Measurements from ENCODE around the gene GPR135. TPM values are rescaled to one million over a fixed set of nuclear protein-coding genes. Genes with fewer than 3 reads are reported as not detected.

GPR135 gene
- polyA plus RNA-seq, 1 donor from 2014 or later = 3.0 TPM

DNA sequence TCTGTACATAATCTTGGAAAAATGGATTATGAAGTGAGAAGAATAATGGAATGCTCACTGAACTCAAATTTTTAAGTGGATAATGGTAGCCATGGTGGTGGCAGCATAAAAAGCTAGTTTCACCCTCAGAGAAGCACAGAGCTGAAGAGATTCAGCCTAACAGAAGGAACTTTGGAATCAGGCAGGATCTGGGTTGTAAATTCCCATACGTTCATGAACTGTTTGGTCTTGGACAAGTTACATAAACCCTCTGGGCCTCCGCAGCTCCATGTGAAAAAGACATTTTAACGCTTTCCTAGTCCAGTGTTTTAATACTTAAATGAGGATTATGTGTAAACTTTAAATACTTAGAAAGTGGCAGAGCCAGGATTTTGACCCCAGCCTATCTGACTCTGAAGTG lies 45.8 kb upstream of the GPR135 start:
- Histone ChIP-seq H3K27me3 (ENCODE audit: insufficient read depth, low read depth, low read length) (no peaks in the 10 kb centered on the region), H3K9me2 (ENCODE audit: insufficient read depth, low read length) (no peaks in the 10 kb centered on the region), H3K9ac (ENCODE audit: low read length) (no peak overlapping the region), H2AFZ (ENCODE audit: low read depth, low read length) (no peak overlapping the region), H3K27ac (ENCODE audit: low read length) (no peak overlapping the region), H3K9me3 (ENCODE audit: low read length) (no peaks in the 10 kb centered on the region), H3K4me3 (ENCODE audit: low read length) (no peak overlapping the region), H3K4me2 (ENCODE audit: low read length) (no peak overlapping the region), H3K79me2 (replicated peaks; ENCODE audit: insufficient read depth, low read length) (no peaks in the 10 kb centered on the region), H3K36me3 (ENCODE audit: insufficient read depth, low read length) (no peaks in the 10 kb centered on the region), H4K20me1 (ENCODE audit: insufficient read depth) (no peaks in the 10 kb centered on the region), H3F3A (ENCODE audit: insufficient read depth, low read length, poor library complexity, severe bottlenecking) (no peaks in the 10 kb centered on the region)
- no peak for TF ChIP-seq TAF1 (IDR thresholded peaks at IDR 0.05; ENCODE audit: low read depth)
- no peak for TF ChIP-seq POLR2AphosphoS5 (IDR thresholded peaks at IDR 0.05)
- TF ChIP-seq SMC3 (conservative IDR thresholded peaks at IDR 0.05; ENCODE audit: poor library complexity) = no peak
- no peak for TF ChIP-seq MXI1 (conservative IDR thresholded peaks at IDR 0.05; ENCODE audit: poor library complexity, severe bottlenecking)
- TF ChIP-seq, protein P1, sequence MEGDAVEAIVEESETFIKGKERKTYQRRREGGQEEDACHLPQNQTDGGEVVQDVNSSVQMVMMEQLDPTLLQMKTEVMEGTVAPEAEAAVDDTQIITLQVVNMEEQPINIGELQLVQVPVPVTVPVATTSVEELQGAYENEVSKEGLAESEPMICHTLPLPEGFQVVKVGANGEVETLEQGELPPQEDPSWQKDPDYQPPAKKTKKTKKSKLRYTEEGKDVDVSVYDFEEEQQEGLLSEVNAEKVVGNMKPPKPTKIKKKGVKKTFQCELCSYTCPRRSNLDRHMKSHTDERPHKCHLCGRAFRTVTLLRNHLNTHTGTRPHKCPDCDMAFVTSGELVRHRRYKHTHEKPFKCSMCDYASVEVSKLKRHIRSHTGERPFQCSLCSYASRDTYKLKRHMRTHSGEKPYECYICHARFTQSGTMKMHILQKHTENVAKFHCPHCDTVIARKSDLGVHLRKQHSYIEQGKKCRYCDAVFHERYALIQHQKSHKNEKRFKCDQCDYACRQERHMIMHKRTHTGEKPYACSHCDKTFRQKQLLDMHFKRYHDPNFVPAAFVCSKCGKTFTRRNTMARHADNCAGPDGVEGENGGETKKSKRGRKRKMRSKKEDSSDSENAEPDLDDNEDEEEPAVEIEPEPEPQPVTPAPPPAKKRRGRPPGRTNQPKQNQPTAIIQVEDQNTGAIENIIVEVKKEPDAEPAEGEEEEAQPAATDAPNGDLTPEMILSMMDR (IDR thresholded peaks at IDR 0.05; ENCODE audit: poor library complexity, severe bottlenecking) = no peak
- TF ChIP-seq, protein P2, sequence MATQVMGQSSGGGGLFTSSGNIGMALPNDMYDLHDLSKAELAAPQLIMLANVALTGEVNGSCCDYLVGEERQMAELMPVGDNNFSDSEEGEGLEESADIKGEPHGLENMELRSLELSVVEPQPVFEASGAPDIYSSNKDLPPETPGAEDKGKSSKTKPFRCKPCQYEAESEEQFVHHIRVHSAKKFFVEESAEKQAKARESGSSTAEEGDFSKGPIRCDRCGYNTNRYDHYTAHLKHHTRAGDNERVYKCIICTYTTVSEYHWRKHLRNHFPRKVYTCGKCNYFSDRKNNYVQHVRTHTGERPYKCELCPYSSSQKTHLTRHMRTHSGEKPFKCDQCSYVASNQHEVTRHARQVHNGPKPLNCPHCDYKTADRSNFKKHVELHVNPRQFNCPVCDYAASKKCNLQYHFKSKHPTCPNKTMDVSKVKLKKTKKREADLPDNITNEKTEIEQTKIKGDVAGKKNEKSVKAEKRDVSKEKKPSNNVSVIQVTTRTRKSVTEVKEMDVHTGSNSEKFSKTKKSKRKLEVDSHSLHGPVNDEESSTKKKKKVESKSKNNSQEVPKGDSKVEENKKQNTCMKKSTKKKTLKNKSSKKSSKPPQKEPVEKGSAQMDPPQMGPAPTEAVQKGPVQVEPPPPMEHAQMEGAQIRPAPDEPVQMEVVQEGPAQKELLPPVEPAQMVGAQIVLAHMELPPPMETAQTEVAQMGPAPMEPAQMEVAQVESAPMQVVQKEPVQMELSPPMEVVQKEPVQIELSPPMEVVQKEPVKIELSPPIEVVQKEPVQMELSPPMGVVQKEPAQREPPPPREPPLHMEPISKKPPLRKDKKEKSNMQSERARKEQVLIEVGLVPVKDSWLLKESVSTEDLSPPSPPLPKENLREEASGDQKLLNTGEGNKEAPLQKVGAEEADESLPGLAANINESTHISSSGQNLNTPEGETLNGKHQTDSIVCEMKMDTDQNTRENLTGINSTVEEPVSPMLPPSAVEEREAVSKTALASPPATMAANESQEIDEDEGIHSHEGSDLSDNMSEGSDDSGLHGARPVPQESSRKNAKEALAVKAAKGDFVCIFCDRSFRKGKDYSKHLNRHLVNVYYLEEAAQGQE (IDR thresholded peaks at IDR 0.05; ENCODE audit: borderline replicate concordance) = no peak
- no peak for TF ChIP-seq RAD21 (conservative IDR thresholded peaks at IDR 0.05)
- TF ChIP-seq EP300 (conservative IDR thresholded peaks at IDR 0.05; ENCODE audit: poor library complexity, severe bottlenecking) = no peak
- TF ChIP-seq EZH2 (IDR thresholded peaks at IDR 0.05; ENCODE audit: borderline replicate concordance, insufficient read depth, low read length, poor library complexity, severe bottlenecking) = no peak

DNA sequence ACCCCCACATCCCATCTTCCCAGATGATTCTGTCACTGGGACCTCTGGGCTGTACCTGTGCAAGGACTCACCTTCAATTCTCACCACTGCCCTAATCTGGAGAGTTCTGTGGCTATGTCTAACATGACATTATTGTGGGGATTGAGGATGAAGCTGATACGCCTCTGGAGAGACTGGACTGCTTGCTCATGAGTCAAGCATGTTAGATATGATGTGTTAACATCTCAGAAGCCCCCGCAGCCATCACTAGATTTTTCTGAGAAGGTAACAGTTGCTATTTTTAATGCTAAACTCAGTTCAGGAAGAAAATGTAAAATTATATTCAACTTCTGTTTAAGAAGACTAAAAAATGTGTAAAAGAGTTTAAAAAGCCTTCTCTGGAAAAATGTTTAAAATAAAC lies 44.8 kb upstream of the GPR135 start:
- no peaks in the 10 kb centered on the region for H3K79me2 ChIP-seq (replicated peaks; ENCODE audit: insufficient read depth, low read length)
- H4K20me1 ChIP-seq (ENCODE audit: insufficient read depth) = no peaks in the 10 kb centered on the region
- no peak overlapping the region for H2AFZ ChIP-seq (ENCODE audit: low read depth, low read length)
- no peak overlapping the region for H3K27ac ChIP-seq (ENCODE audit: low read length)
- no peak overlapping the region for H3K4me3 ChIP-seq (ENCODE audit: low read length)
- TF ChIP-seq EZH2 (IDR thresholded peaks at IDR 0.05; ENCODE audit: borderline replicate concordance, insufficient read depth, low read length, poor library complexity, severe bottlenecking) = no peak
- TF ChIP-seq SMC3 (conservative IDR thresholded peaks at IDR 0.05; ENCODE audit: poor library complexity) = no peak
- TF ChIP-seq RAD21 (conservative IDR thresholded peaks at IDR 0.05) = no peak
- no peak for TF ChIP-seq EP300 (conservative IDR thresholded peaks at IDR 0.05; ENCODE audit: poor library complexity, severe bottlenecking)
- no peak for TF ChIP-seq TAF1 (IDR thresholded peaks at IDR 0.05; ENCODE audit: low read depth)
- TF ChIP-seq POLR2AphosphoS5 (IDR thresholded peaks at IDR 0.05) = no peak
- TF ChIP-seq, protein P1 (IDR thresholded peaks at IDR 0.05; ENCODE audit: poor library complexity, severe bottlenecking) = no peak
- no peak for TF ChIP-seq MXI1 (conservative IDR thresholded peaks at IDR 0.05; ENCODE audit: poor library complexity, severe bottlenecking)
- TF ChIP-seq, protein P2 (IDR thresholded peaks at IDR 0.05; ENCODE audit: borderline replicate concordance) = no peak
- no peaks in the 10 kb centered on the region for H3K27me3 ChIP-seq (ENCODE audit: insufficient read depth, low read depth, low read length)
- H3F3A ChIP-seq (ENCODE audit: insufficient read depth, low read length, poor library complexity, severe bottlenecking) = no peaks in the 10 kb centered on the region
- no peaks in the 10 kb centered on the region for H3K9me3 ChIP-seq (ENCODE audit: low read length)
- H3K9ac ChIP-seq (ENCODE audit: low read length) = no peak overlapping the region
- H3K4me2 ChIP-seq (ENCODE audit: low read length) = no peak overlapping the region
- no peaks in the 10 kb centered on the region for H3K9me2 ChIP-seq (ENCODE audit: insufficient read depth, low read length)
- no peaks in the 10 kb centered on the region for H3K36me3 ChIP-seq (ENCODE audit: insufficient read depth, low read length)

Data from neural cell (in vitro differentiated cells).